ENCODE results near the gene PLPP7.
"Not testable (repeated sequence)": the region's sequence is repeated elsewhere in the genome, so short reads cannot be mapped to it uniquely, and the experiment has no call there.

The PLPP7 gene

DNA sequence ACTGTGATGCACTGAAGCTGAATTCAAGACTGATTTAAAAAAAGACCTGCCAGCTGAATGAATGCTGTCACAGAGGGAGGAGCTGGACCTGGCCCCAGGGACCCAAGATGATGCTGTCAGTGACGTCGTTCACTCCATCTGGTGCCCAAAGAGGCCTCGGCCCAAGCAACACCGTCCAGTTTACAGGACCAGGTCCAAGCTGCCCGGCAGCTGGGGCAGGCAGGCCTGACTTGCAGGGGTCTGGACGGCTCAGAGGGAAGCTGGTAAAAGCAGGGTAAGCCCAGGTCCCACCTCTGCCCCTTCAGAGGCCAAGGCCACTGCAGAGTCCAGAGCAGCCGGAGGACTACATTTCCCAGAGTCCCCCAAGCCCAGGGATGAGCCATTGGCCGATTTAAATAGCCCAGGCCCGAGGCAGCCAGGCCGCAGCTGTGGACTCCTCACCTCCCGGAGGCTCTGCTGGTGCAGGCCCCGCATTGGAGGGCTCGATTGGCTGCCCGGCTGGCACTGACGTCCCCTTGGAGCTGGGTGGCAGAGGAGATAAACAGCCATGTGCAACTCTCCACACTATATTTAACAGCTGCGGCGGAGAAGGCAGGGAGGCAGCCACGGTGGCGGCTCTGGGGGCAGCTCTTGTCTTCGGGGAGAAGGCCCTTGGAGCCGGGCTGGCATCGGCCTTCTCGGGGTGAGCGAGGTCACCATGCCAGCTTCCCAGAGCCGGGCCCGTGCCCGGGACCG lies at the start of gene PLPP7:
Gene PLPP7 (plus strand): TSS at position 423 of the 735 bp plus-strand sequence. CDS start 275 bp downstream, at position 698.
- no peak for DNase-seq

DNA sequence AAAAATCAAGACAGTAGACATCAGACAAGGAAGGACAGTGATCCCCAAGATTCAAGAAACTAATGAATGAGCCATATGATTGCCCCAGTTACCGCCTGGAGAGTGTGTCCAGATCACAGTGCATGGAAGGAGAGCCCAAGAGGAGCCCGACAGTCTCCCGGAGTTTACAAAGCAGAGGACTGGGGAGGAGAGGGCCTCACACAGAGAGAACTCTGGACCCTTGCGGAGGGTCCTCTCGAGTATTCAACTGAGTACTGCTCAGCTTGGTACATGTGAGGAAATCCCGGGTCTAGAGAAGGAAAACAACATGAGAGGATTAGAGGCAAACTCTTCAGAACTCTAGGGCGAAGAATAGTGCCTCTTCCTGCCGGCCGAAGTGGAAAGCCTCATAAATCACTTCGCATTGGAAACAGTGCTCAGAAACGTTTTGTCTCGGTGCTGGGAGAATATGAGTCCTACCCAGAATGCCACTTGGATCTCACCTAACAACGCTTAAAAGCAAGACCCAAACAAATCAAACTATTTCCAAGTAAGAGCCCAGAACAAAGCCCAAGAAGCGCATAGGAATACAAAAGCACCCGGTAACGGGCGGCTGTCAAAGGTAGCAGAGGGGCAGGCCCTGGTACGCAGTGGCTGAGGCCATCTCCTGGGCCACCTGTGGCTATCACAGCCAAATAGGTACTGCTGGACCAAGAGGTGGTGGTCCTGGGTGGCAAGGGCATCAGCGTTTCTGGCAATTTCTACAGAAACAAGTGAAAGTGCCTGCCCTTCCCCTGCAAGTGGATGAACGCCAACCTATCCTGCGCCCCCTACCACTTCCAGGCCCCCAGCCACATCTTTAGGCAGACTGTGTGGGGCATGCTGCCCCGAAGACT lies 49.2 kb upstream of the PLPP7 start:
- DNase-seq = no peak

DNA sequence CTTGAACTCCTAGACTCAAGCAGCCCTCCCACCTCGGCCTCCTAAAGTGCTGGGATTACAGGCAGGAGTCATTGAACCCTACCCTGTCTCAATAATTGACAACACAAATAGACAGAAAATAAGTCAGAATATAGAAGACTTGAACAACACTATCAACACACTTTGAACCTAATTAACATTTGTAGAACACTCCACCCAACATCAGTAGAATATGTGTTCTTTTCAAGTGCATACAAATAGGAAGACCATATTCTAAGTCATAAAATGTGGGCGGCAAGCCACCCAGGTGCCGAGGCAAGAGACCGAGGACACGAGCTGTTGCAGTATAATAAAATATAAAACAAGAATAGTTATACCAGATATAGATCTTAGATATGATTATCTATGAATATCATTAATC lies 45.2 kb upstream of the PLPP7 start:
- DNase-seq = not testable (repeated sequence)

DNA sequence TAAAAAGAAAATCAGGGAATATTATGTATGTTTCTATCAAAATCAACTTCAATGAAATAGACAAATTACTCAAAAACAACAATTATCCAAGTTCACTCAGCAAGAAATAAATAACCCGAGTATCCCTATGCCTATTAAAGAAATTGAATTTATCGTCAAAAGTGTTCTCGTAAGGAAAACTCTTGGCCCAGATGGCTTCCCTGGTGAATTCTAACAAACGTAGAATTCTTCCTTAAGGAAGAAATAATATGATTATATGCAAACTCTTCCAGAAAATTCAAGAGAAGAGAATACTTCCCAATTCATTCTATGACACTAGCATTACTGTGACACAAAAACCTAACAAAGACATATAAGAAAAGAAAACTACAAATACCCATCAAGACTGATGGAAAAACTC lies 42.9 kb upstream of the PLPP7 start:
- no peak for DNase-seq

DNA sequence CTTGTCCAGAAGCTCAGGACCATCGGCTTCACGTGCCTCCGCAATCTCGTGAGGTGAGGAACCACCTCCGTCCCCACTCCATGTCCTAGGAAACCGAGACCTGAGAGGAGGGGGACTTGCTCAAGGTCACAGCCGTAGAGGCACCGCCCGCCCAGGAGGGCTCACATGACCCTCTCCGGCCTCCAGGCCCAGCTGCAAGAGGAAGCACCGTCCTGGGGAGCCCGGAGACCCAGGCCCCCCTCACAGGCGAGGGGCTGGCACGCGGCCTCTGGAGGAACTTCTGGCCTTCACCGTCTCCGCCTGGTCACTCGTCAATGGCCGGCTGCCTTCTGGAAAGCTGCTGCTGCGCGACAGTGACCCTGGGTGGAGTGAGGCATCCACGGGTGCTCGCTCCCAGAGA lies 37.4 kb upstream of the PLPP7 start:
- DNase-seq = no peak

DNA sequence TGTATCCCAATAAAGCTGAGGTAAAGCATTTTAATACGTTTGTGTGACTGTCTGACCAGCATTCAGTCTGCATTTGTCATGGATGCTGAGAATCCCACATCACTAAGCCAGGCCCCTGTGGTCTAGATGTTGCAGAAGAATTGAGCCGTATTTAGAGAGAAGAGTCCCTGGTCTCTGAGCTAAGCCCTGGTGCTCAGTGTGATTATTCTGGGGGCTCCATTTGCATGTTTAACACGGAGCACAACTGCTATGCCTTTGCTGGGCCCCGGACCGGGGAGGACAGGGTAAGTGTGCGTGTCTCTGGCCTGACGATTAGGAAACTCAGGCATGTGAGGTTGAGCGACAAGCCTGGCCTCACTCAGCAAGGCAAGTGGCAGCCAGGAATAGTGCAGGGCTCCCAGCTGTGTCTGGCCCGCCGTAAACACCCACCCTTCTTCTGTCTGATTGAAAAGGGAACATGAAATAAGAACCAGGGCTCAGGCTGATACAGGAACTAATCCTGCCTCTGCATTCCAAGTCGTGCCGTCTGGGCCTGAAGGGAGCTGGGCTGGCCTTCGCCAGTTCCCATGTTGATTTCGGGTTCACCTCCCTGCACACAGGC lies 35.5 kb upstream of the PLPP7 start:
- DNase-seq = no peak

DNA sequence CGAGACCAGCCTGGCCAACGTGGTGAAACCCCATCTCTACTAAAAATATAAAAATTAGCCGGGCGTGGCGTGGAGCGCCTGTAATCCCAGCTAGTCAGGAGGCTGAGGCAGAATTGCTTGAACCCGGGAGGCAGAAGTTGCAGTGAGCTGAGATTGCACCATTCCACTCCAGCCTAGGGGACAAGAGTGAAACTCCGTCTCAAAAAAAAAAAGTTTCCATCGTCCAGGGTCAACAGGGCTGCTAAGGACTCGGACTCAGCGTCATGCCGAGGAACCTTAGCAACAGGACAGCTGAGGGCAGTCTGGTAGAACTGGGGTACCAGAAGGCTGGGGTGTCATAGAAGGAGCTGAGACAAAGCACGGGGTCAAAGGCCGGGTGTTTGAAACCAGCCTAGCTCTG lies 34.9 kb upstream of the PLPP7 start:
- DNase-seq = no peak

DNA sequence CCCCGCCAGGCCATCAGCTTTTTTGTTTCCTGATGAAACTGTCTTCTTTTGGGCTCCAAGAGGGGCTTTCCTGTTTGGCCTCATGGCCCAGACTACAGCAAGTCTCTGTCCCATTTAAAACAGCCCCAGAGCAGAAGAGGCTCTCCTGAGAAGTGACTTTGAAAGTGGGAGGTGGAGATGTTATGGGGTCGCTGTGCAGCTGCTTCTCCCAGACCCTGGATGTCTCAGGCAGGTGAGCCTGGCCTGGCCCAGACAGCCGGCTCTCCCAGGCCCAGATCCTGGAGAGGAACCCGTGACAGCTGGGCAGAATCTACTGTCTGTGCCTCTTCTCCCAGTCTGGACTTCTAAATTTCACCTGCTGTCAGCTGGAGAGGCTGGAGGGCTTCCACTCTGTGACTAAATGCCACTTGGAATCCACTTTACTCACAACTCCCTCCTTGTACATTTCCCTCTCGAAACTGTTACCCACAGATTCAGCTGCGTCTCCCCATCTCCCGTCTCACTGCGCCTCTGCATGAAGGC lies 33.8 kb upstream of the PLPP7 start:
- peak; percentile 63 for DNase-seq

DNA sequence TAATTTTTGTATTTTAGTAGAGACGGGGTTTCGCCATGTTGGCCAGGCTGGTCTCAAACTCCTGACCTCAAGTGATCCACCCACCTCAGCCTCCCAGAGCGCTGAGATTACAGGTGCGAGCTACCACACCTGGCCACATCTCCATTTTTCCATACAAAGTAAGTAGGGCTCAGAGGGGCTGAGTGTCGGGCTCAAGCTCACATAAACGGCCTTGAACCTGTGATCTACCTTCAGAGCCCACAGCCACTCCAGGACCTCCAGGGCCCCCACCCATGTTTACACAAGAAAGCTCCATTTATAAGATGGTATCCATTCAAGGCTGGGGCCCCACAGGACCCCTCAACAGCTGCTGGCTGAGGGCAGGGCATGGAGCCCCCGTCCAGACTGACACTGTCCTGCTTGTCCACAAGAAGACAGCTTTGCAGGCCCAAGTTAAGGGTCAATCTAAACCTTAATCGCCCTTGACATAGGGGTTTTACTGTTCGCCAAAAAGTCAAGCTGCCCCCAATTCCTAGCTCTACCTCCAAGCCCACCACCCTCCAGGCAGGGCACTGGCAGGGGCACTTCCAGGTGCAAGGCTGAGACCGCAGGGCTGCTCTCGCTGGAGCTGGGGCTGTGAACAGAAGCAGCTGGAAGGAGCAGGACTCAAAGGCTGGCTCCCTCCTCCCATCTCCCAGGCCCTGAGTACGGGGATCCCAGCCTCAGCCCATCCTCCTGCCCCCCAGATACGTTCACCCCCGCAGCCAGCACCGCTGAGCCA lies 32.1 kb upstream of the PLPP7 start:
- DNase-seq = no peak

DNA sequence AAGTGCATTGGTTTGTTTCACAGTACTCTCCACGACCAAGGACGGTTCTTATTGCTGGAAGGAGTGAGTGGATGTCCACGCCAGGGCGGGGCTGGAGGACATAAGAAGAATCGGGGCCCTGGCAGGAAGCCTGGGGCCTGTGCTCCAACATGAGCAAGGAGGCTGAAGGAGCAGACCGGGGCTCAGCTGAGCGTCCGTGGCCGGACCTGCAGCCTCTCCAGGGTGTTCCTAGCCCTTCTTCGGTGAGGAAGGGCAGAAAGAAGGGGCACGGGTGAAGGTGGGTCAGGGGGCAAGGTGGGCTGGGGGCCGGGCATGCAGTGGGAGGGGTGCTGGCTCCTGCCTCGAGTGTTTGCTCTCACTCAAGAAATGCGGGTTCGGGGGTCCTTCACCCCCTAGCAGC lies 31.3 kb upstream of the PLPP7 start:
- DNase-seq = no peak

DNA sequence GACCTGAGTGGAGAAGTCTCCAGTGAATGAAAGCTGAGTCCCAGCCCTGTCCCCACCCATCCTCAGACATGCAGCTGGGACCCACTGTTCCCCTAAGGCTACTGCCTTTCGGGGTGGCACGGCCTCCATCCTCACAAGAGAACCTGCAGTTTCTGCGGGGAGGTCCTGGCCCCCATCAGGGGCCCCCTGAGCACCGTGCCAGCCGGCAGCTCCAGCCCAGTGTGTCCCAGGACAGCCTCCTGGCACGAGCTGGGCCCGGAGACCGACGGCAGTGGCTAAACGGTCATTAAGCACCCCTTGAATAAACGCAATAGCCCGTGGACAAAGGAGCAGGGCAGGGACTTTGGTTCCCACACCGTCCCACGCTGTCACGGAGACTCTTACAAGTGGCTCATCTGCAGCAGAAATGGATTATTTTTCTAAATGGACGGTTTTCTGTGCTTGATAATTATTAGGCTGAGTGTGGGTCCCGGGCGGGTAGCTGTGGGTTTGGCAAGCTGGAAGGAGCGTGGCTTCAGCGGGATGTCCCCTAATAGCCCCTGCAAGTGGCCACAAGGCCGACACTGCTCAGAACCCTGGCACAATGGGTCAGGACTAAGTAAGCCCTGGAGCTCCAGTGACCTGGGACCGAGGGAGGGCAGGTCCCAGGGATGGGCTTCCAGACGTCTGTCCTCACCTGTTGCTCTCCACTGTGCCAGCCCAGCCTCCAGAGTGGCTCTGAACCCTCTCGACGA lies 30.7 kb upstream of the PLPP7 start:
- DNase-seq = no peak

DNA sequence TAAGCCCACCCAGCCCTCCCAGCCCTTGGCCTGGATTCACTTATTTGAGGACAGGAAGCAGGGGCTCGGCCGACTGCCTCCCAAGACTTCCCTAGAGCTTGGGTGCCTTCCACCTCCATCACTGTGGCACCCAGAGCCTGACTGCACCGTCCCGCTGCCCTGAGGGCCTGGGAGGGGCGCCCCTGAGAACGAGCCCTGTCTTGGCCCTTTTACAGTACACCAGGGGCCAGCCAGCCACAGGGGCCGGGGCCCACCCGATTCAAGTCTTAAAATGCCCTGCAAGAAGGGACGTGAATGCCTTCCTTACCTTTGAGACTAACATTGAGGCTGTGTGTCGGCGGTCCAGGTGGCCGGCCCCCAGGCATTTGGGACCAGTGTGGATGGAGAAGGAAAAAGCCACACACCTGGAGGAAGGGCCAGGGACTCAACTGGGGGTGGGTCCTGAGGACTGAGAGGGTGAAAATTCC lies 30.1 kb upstream of the PLPP7 start:
- no peak for DNase-seq

DNA sequence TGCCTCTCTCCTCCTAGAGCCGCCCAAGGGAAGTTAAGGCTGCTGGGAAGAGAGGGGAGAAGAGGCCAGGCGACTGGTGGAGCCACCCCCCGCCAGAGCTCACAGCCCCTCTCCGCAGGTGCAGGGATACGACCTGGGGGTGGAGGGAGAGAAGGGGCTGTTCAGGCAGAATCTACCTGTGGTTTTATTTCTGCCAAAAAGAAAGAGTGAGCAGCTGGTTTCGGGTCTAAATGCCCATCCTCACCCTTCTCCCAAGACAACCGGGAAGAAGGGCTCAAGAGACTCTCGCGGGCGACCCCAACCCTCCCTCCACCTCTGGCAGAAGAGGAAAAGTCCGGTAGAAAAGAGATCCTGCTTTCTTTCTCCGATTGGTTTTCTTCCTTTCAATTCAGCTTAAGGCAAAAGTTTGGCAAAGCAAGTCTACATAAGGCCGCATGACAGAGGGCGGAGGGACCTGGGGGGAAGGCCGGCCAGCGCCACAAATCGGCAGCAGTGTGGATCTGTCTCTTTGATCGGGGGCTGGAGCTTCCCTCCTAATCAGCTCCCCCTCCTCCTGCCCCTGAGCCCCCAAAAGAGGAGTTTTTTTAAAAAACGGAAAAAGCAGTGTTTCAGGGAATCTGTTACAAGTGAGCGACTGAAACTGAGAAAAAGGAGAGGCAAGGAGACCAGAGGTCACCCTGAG lies 29.5 kb upstream of the PLPP7 start:
- no peak for DNase-seq

DNA sequence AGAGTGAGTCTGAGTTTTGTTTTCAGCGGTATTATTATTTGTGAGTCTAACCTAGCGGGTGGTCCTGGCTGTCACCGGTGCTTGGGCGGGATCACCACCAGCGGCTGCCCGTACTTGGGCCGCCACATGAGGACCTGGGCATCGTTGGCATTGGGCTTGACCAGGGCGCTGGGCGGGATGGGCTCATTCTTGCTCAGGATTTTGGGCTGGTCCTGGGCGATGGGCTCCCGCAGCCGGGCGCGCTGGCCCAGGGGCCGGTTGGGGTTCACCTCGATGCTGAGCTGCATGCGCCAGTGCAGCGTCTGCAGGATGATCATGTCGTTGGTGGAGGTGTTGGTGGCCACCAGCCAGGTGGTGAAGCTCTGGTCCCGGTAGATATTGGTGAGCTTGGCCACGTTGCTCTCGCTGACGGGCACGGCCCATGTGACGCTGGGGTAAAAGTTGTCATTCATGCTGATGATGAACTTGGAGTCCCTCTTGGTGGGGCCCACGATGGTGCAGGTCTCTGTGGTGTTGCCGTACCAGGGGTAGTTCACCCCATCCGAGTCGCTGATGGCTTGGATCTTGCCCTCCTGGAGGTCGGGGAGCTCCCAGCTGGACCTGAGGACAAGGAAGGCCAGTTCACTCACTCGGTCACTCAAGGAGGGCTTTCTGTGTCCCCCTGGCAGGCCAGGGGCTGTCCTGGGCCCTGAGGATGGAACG lies 28.6 kb upstream of the PLPP7 start:
- no peak for DNase-seq

DNA sequence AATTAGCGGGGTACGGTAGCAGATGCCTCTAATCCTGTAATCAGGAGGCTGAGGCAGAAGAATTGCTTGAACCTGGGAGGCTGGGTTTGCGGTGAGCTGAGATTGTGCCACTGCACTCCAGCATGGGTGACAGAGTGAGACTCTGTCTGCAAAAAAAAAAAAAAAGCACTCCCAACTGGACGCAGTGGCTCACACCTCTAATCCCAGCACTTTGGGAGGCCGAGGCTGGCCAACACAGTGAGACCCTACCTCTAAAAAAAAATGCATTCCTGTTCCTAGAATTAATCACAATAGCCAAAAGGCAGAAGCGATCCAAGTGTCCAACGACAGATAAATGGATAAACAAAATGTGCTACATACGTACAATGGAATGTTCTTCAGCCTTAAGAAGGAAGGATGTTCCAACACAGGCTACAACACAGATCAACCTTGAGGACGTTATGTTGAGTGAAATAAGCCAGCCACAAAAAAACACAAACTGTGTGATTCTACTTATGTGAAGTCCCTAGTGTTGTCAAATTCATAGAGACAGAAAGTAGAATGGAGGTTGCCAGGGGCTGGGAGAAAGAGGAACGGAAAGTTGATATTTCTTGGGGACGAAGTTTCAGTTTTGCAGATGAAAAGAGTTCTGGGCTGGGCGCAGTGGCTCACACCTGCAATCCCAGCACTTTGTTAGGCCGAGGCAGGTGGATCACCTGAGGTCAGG lies 27.0 kb upstream of the PLPP7 start:
- DNase-seq = no peak

DNA sequence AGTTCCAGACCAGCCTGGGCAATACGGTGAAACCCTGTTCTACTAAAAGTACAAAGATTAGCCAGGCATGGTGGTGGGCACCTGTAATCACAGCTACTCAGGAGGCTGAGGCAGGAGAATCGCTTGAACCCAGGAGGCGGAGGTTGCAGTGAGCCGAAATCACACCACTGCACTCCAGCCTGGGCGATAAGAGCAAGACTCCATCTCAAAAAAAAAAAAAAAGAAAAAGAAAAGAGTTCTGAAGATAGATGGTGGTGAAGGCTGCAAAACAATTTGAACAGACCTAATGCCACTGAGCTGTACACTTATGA lies 26.5 kb upstream of the PLPP7 start:
- DNase-seq = not testable (repeated sequence)

DNA sequence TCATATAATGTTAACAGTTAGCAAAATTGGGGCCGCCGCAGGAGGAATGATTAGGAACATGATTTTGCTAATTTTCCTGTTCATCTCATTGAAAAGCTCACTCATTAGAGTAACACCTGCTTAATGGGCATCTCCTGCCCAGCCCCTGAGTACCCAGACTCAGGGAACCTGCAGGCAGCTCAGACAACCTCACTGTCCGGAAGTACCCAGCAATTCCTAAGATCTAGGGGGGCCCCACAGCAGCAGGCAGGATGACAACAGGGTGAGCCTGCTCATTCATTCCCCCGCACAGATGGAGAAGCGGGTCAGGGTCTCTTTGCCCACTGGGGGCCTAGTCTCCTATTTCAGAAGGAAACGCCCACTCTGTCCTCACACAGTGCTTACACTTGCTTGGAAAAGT lies 25.8 kb upstream of the PLPP7 start:
- no peak for DNase-seq

DNA sequence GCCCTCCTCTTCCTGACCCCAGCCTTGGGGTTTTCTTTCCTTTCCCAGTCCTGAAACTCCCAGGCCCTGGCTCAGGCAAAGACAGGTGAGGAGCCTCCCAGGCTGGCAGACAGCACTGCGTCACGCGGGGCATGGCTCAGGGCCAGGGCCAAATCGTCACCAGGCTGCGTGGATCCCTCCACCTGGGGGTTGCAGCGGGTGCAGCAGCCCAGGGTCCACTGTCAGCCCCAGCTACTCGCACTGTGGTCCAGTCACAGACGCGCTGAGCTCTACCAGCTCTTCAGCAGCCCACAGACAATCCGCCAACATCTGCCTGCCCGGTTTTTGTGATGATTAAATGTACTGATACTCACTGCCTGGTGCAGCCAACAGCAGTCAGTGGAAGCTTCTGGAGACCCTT lies 25.3 kb upstream of the PLPP7 start:
- DNase-seq = no peak

DNA sequence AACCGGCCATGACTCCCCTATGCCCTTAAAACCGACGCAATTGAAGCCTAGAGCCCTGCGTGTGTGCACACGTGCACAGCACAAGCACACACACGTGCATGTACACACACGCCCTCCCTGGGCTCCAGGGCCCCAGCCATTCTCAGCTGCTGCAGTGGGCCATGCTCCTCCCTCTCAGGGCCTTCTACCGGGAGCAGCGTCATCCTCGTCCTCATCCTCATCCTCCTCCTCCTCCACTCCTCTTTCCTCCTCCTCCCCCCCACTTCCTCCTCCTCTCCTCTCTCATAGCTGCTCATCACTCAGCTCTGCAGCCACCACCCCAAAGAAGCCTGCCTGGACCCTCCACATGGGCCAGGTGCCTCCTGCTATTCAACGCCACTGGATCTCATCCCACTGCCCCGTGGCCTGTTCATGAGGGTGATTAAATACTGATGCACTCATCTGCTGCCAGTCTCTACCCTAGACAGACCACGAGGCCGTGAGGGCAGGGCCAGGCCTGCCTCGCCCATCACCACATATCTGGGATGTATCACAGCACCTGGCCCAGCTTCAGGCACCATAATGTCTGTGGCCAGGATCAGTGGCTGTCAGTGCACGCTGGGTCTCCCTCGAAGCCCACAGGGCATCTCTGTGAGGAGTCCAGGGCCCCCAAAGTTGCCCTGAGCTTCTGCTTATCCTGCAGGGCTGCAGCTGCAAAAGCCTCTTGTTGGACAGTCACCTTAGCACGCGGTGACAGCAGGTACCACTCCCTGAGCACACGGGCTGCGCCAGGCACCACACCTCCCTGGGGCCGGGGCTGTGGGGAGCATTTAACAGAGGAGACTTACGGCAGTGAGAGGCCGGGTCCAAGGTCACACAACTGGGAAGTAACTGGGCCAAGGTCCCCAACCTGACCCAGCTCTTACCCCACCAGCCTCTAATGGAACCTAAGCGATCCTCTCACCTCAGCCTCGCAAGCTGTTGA lies 23.0 kb upstream of the PLPP7 start:
- peak; percentile 69 for DNase-seq
